ENCODE measurements around the gene SEPTIN1. TPM values are rescaled to one million over a fixed set of nuclear protein-coding genes. Genes with fewer than 3 reads are reported as not detected.
A peak's percentile ranks its signal among the peaks of the same experiment; 100 is the strongest.

SEPTIN1 gene
- total RNA-seq, 4 donors from 2014 or later = 2.8 to 9.8 (median 4.8) TPM

GRCh38 chr16:30395992-30396585 lies 13.7 kb upstream of the SEPTIN1 start:
- Histone ChIP-seq H3K9me3 (no peaks in the 10 kb centered on the region), H3K36me3 (peaks cover 0 to 6% (median 0%) of the 10 kb centered on the region in 4 donors), H3K27ac (peak overlapping the region; percentile 84 to 86 (median 86)), H3K4me1 (peaks cover 22 to 42% (median 25%) of the 10 kb centered on the region in 4 donors), H3K27me3 (no peaks in the 10 kb centered on the region), H3K4me3 (peak overlapping the region; percentile 58 to 90 (median 69))
- WGBS, 2 donors (ENCODE audit: low coverage in 1 of 2) = 14 to 23% methylated on average over 8 to 13 of the region's 13 CpGs
- in situ Hi-C loops (cut with MboI; ENCODE audit: low pct_ligation_motif_present in 1 of 4, low pct_unique_long_range_greater_than_20kb in 1 of 4, low sequenced_read_pairs in 3 of 4) (no loop called here), intact Hi-C loops (cut with DNase I; ENCODE audit: low total_unique reads) (no loop called here)
- DNase-seq = no peak
- no peak for TF ChIP-seq POLR2AphosphoS5 (IDR thresholded peaks at IDR 0.05)

GRCh38 chr16:30395155-30395991 lies 13.0 kb upstream of the SEPTIN1 start, which contains the start of gene ZNF48:
ZNF48 (plus strand) TSS chr16:30395420; CDS start chr16:30395795, 375 bp downstream.
- H3K9me3 ChIP-seq = no peaks in the 10 kb centered on the region
- H3K27ac ChIP-seq = peak within 1 kb of the TSS; percentile 84 to 86 (median 86)
- H3K36me3 ChIP-seq = peaks cover 0 to 6% (median 0%) of the 10 kb centered on the region in 4 donors
- TF ChIP-seq EP300 (IDR thresholded peaks at IDR 0.05; ENCODE audit: low read depth) = no peak
- TF ChIP-seq POLR2AphosphoS5 (IDR thresholded peaks at IDR 0.05) = peak; percentile 18 to 46 (median 39)
- peak in 4 of 5 experiments; percentile 24 to 37 (median 32) for TF ChIP-seq CTCF (IDR thresholded peaks at IDR 0.05)
- TF ChIP-seq POLR2A (IDR thresholded peaks at IDR 0.05) = peak; percentile 12
- peaks cover 18 to 38% (median 23%) of the 10 kb centered on the region in 4 donors for H3K4me1 ChIP-seq
- intact Hi-C loops (cut with DNase I; ENCODE audit: low total_unique reads) (no loop called here), in situ Hi-C loops (cut with MboI; ENCODE audit: low pct_ligation_motif_present in 1 of 4, low pct_unique_long_range_greater_than_20kb in 1 of 4, low sequenced_read_pairs in 3 of 4) (no loop called here)
- no peaks in the 10 kb centered on the region for H3K27me3 ChIP-seq
- WGBS, 2 donors (ENCODE audit: low coverage in 1 of 2) = 1% methylated on average over 72 of the region's 103 CpGs; no CpG with 5 or more reads in 1 of the 2 donors
- H3K4me3 ChIP-seq = peak within 1 kb of the TSS; percentile 58 to 90 (median 69)
- DNase-seq = peak; percentile 89

- peak overlapping the region; percentile 84 to 86 (median 86) for H3K27ac ChIP-seq
- in situ Hi-C loops (cut with MboI; ENCODE audit: low pct_ligation_motif_present in 1 of 4, low pct_unique_long_range_greater_than_20kb in 1 of 4, low sequenced_read_pairs in 3 of 4) = no loop called here
- H3K36me3 ChIP-seq = peaks cover 0 to 6% (median 0%) of the 10 kb centered on the region in 4 donors
- H3K4me1 ChIP-seq = peaks cover 14 to 31% (median 18%) of the 10 kb centered on the region in 4 donors
- intact Hi-C loops (cut with DNase I; ENCODE audit: low total_unique reads) = no loop called here
- WGBS, 2 donors (ENCODE audit: low coverage in 1 of 2) = 39 to 71% methylated on average over 8 to 18 of the region's 31 CpGs
- peak overlapping the region; percentile 9 to 90 (median 69) for H3K4me3 ChIP-seq
- no peaks in the 10 kb centered on the region for H3K9me3 ChIP-seq
- DNase-seq = no peak
- TF ChIP-seq POLR2AphosphoS5 (IDR thresholded peaks at IDR 0.05) = no peak
- H3K27me3 ChIP-seq = no peaks in the 10 kb centered on the region
These were observed 12.3 kb upstream of the SEPTIN1 start for GRCh38 chr16:30394592-30395154.

- intact Hi-C loops (cut with DNase I; ENCODE audit: low total_unique reads) = no loop called here
- TF ChIP-seq POLR2AphosphoS5 (IDR thresholded peaks at IDR 0.05) (no peak), CTCF (IDR thresholded peaks at IDR 0.05) (no peak), POLR2A (IDR thresholded peaks at IDR 0.05) (no peak), EP300 (IDR thresholded peaks at IDR 0.05; ENCODE audit: low read depth) (no peak)
- WGBS, 2 donors (ENCODE audit: low coverage in 1 of 2) = 11 to 46% methylated on average over 1 to 2 of the region's 2 CpGs
- Histone ChIP-seq H3K4me3 (no peak overlapping the region), H3K27me3 (no peaks in the 10 kb centered on the region), H3K4me1 (peaks cover 4 to 9% (median 6%) of the 10 kb centered on the region in 4 donors), H3K9me3 (no peaks in the 10 kb centered on the region), H3K36me3 (no peaks in the 10 kb centered on the region), H3K27ac (peak overlapping the region in 2 of 4 donors; percentile 28 to 47)
- in situ Hi-C loops (cut with MboI; ENCODE audit: low pct_ligation_motif_present in 1 of 4, low pct_unique_long_range_greater_than_20kb in 1 of 4, low sequenced_read_pairs in 3 of 4) = no loop called here
- DNase-seq = no peak
These were observed 1.2 kb upstream of the SEPTIN1 start for GRCh38 chr16:30383521-30383920.

Data from transverse colon (tissue), 4 donors.